Measurements from ENCODE around the gene FOXO6.

Gene FOXO6

DNA sequence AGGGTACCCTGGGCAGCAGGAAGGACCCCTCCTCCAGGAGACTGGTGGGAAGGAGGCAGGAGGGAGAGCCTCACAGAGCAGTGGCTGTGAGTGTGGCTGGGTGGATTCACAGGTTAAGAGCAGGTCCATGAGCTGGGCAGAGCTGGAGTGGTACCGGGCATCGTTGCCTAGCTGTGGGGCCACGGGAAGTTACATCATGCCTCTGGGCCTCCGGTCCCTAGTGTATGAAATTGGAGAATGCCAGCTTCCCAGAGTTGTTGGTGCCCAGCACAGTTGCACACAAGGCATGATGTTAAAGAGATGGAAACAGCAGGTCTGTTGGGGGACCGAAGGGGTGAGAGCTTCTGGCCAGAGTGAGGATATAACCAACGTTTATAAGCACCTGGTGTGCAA is 18.5 kb downstream of the FOXO6 start:
- Histone ChIP-seq H2AFZ (no peak overlapping the region), H3K4me1 (peaks cover 16% of the 10 kb centered on the region), H3K9me3 (ENCODE audit: control insufficient read depth, low read length) (no peaks in the 10 kb centered on the region), H3K27ac (no peak overlapping the region), H3K27me3 (ENCODE audit: control insufficient read depth, insufficient read depth, low read length) (no peaks in the 10 kb centered on the region), H3K36me3 (ENCODE audit: control insufficient read depth, insufficient read depth, low read length) (no peaks in the 10 kb centered on the region), H3K4me2 (ENCODE audit: low read length) (peak overlapping the region; percentile 56), H3K9ac (no peak overlapping the region), H3K79me2 (no peaks in the 10 kb centered on the region), H3K4me3 (ENCODE audit: low read depth, low read length) (peak overlapping the region; percentile 56)
- TF ChIP-seq, protein P1, sequence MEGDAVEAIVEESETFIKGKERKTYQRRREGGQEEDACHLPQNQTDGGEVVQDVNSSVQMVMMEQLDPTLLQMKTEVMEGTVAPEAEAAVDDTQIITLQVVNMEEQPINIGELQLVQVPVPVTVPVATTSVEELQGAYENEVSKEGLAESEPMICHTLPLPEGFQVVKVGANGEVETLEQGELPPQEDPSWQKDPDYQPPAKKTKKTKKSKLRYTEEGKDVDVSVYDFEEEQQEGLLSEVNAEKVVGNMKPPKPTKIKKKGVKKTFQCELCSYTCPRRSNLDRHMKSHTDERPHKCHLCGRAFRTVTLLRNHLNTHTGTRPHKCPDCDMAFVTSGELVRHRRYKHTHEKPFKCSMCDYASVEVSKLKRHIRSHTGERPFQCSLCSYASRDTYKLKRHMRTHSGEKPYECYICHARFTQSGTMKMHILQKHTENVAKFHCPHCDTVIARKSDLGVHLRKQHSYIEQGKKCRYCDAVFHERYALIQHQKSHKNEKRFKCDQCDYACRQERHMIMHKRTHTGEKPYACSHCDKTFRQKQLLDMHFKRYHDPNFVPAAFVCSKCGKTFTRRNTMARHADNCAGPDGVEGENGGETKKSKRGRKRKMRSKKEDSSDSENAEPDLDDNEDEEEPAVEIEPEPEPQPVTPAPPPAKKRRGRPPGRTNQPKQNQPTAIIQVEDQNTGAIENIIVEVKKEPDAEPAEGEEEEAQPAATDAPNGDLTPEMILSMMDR (IDR thresholded peaks at IDR 0.05): no peak

DNA sequence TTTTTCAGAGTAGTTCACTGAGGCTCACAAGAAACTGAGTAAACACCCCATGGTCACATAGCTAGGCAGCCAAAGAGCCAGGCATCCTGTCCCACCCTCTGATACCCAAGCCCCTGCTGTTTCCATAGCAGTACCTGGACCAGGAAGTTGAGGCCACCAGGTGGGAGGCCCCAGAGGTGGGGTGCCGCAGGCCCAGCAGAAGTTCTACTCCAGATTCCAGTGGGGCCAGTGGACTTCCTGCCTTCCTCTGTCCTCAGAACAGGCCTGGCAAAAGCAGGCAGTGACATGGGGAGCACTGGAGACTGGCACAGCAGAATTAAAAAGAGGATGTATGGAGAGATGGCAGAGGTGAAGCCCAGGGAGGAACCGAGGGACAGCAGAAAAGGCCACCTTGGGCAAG is 19.0 kb downstream of the FOXO6 start:
- Histone ChIP-seq H2AFZ (no peak overlapping the region), H3K27me3 (ENCODE audit: control insufficient read depth, insufficient read depth, low read length) (no peaks in the 10 kb centered on the region), H3K4me2 (ENCODE audit: low read length) (peak overlapping the region; percentile 56), H3K4me3 (ENCODE audit: low read depth, low read length) (peak overlapping the region; percentile 56), H3K9me3 (ENCODE audit: control insufficient read depth, low read length) (no peaks in the 10 kb centered on the region), H3K79me2 (no peaks in the 10 kb centered on the region), H3K27ac (no peak overlapping the region), H3K36me3 (ENCODE audit: control insufficient read depth, insufficient read depth, low read length) (no peaks in the 10 kb centered on the region), H3K4me1 (peaks cover 16% of the 10 kb centered on the region), H3K9ac (no peak overlapping the region)
- TF ChIP-seq, protein P1 (IDR thresholded peaks at IDR 0.05): no peak

DNA sequence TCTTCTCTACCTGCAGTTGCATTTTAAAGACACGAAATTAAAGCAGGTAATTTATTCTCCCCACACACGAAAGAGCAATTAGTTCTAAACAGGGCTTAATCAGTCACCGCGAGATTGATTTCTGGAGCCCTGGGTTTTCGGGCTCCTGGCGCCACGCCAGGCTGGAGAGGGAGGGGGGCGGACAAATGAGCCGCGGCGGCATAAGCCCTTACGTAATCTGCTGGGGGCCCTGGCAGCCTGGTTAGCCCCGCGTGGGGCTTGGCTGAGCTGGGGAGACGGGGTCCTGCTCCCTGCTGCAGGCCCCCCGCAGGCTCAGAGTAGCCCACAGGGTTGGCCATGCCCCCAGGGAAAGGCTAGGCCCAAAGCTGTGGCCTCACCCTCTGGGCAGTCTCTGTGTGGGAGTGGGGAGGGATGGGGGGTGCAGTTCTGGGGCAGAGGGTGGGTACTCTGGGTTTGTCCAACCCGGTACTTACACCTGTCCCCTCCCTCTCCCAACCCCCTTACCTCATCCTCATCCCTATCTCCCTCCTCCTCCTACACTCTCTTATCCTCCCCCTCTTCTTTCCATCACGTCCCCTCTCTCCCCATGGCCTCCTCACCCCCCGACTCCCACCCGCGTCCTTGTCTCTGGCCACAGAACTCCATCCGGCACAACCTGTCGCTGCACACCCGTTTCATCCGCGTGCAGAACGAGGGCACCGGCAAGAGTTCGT is 19.9 kb downstream of the FOXO6 start:
- Histone ChIP-seq H2AFZ (no peak overlapping the region), H3K9ac (no peak overlapping the region), H3K79me2 (no peaks in the 10 kb centered on the region), H3K4me3 (ENCODE audit: low read depth, low read length) (peak overlapping the region; percentile 56), H3K4me2 (ENCODE audit: low read length) (peak overlapping the region; percentile 56), H3K27ac (no peak overlapping the region), H3K4me1 (peaks cover 16% of the 10 kb centered on the region), H3K27me3 (ENCODE audit: control insufficient read depth, insufficient read depth, low read length) (no peaks in the 10 kb centered on the region), H3K36me3 (ENCODE audit: control insufficient read depth, insufficient read depth, low read length) (no peaks in the 10 kb centered on the region), H3K9me3 (ENCODE audit: control insufficient read depth, low read length) (no peaks in the 10 kb centered on the region)
- TF ChIP-seq, protein P1 (IDR thresholded peaks at IDR 0.05): no peak

DNA sequence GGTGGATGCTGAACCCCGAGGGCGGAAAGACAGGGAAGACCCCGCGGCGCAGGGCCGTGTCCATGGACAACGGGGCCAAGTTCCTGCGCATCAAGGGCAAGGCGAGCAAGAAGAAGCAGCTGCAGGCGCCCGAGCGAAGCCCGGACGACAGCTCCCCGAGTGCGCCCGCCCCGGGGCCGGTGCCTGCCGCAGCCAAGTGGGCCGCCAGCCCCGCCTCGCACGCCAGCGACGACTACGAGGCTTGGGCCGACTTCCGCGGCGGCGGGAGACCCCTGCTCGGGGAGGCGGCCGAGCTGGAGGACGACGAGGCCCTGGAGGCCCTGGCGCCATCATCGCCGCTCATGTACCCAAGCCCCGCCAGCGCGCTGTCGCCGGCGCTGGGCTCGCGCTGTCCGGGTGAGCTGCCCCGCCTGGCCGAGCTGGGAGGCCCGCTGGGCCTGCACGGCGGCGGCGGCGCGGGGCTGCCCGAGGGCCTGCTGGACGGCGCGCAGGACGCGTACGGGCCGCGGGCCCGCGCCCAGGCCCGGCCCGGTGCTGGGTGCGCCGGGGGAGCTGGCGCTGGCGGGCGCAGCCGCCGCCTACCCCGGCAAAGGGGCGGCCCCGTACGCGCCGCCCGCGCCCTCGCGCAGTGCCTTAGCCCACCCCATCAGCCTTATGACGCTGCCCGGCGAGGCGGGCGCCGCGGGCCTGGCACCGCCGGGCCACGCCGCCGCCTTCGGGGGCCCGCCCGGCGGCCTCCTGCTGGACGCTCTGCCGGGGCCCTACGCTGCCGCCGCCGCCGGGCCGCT is 20.7 kb downstream of the FOXO6 start:
- Histone ChIP-seq H3K9ac (no peak overlapping the region), H3K9me3 (ENCODE audit: control insufficient read depth, low read length) (no peaks in the 10 kb centered on the region), H3K4me1 (peaks cover 16% of the 10 kb centered on the region), H3K27ac (no peak overlapping the region), H2AFZ (no peak overlapping the region), H3K27me3 (ENCODE audit: control insufficient read depth, insufficient read depth, low read length) (no peaks in the 10 kb centered on the region), H3K79me2 (no peaks in the 10 kb centered on the region), H3K36me3 (ENCODE audit: control insufficient read depth, insufficient read depth, low read length) (no peaks in the 10 kb centered on the region), H3K4me3 (ENCODE audit: low read depth, low read length) (peak overlapping the region; percentile 60), H3K4me2 (ENCODE audit: low read length) (peak overlapping the region; percentile 63)
- TF ChIP-seq, protein P1 (IDR thresholded peaks at IDR 0.05): no peak
